Cardiac muscle cell (in vitro differentiated cells and primary cell): Measurements from ENCODE around the gene TM4SF1. TPM values are rescaled to one million over a fixed set of nuclear protein-coding genes. Genes with fewer than 3 reads are reported as not detected.
A peak's percentile ranks its signal among the peaks of the same experiment; 100 is the strongest.

Source experiments
- DNase-seq, 2 donors: peaks; one replicate each; pipeline versions ENCODE4 v3.0.0 to v3.0.0-alpha.2; 2010 to 2017; ENCODE audit warnings: low read depth in 1 of 2, low spot score in 1 of 2
- H3K27ac ChIP-seq: fragments of 200-600 bp; sonication (generic); 2 replicates; pipeline ENCODE4 v1.5.1; 2016
- H3K27me3 ChIP-seq: fragments of 200-600 bp; sonication (generic); 2 replicates; pipeline ENCODE4 v1.6.0; 2016; ENCODE audit warnings: control low read depth
- H3K36me3 ChIP-seq: fragments of 200-600 bp; sonication (generic); 2 replicates; pipeline ENCODE4 v1.5.1; 2016; ENCODE audit warnings: control low read depth
- H3K4me1 ChIP-seq: fragments of 200-600 bp; sonication (generic); 2 replicates; pipeline ENCODE4 v1.8.1; 2017; ENCODE audit warnings: low read depth, mild to moderate bottlenecking, mixed run types
- H3K4me3 ChIP-seq: fragments of 200-600 bp; sonication (generic); 2 replicates; pipeline ENCODE4 v1.5.1; 2016; ENCODE audit warnings: mild to moderate bottlenecking
- H3K9me3 ChIP-seq: fragments of 200-600 bp; sonication (generic); 2 replicates; pipeline ENCODE4 v1.5.1; 2017; ENCODE audit warnings: low read depth, mild to moderate bottlenecking, control low read depth
- polyA plus RNA-seq: library from polyadenylated mRNA; unstranded; fragments of >200 nt; fragmentation: Nextera tagmentation; extraction: Ambion mirVana; gene quantifications from 2 replicates; pipeline ENCODE4 v1.2.1, GENCODE V29; 2016
- total RNA-seq: library from RNA; depleted of rRNA; stranded (reverse); fragments of >200 nt; gene quantifications from 2 replicates; pipeline ENCODE4 v1.2.3, GENCODE V29; 2016
- TF ChIP-seq, protein P1 (sequence below): IDR thresholded peaks from 2 replicates; pipeline ENCODE4 v1.5.1; 2012; ENCODE audit warnings: low read depth, mild to moderate bottlenecking, low read length

The TM4SF1 gene
- total and polyA plus RNA-seq, 2 experiments from 2014 or later, result 0.80 to 1.7 TPM

GRCh38 chr3:149373235-149374125 is 4.0 kb downstream of the TM4SF1 start:
- Histone ChIP-seq H3K4me1 (no peaks in the 10 kb centered on the region), H3K36me3 (no peaks in the 10 kb centered on the region), H3K27me3 (no peaks in the 10 kb centered on the region), H3K27ac (no peak overlapping the region), H3K9me3 (no peaks in the 10 kb centered on the region), H3K4me3 (no peak overlapping the region)
- TF ChIP-seq, protein P1, sequence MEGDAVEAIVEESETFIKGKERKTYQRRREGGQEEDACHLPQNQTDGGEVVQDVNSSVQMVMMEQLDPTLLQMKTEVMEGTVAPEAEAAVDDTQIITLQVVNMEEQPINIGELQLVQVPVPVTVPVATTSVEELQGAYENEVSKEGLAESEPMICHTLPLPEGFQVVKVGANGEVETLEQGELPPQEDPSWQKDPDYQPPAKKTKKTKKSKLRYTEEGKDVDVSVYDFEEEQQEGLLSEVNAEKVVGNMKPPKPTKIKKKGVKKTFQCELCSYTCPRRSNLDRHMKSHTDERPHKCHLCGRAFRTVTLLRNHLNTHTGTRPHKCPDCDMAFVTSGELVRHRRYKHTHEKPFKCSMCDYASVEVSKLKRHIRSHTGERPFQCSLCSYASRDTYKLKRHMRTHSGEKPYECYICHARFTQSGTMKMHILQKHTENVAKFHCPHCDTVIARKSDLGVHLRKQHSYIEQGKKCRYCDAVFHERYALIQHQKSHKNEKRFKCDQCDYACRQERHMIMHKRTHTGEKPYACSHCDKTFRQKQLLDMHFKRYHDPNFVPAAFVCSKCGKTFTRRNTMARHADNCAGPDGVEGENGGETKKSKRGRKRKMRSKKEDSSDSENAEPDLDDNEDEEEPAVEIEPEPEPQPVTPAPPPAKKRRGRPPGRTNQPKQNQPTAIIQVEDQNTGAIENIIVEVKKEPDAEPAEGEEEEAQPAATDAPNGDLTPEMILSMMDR, result no peak
- DNase-seq, result peak in 1 of 2 donors; percentile 87

DNA sequence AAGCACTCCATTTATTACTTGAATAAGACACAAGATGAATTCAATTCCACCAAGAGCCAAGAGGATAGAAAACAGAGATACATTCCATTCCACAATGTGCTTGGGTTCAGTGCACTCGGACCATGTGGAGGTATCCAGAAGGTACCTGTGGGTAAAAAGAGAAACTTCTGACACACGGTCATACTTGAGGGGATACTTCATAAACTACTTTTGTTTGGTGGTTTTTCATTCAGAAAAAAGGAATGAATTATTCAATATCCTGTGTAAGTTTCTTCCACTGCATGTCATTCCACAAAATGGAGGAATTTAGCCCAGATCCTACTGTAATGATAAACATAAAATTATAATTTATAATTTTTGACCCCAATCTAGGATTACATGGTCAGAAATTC is 5.7 kb downstream of the TM4SF1 start:
- Histone ChIP-seq H3K9me3 (no peaks in the 10 kb centered on the region), H3K4me3 (no peak overlapping the region), H3K27ac (no peak overlapping the region), H3K36me3 (no peaks in the 10 kb centered on the region), H3K27me3 (no peaks in the 10 kb centered on the region), H3K4me1 (no peaks in the 10 kb centered on the region)
- DNase-seq, result peak in 1 of 2 donors; percentile 7
- TF ChIP-seq, protein P1, result no peak

DNA sequence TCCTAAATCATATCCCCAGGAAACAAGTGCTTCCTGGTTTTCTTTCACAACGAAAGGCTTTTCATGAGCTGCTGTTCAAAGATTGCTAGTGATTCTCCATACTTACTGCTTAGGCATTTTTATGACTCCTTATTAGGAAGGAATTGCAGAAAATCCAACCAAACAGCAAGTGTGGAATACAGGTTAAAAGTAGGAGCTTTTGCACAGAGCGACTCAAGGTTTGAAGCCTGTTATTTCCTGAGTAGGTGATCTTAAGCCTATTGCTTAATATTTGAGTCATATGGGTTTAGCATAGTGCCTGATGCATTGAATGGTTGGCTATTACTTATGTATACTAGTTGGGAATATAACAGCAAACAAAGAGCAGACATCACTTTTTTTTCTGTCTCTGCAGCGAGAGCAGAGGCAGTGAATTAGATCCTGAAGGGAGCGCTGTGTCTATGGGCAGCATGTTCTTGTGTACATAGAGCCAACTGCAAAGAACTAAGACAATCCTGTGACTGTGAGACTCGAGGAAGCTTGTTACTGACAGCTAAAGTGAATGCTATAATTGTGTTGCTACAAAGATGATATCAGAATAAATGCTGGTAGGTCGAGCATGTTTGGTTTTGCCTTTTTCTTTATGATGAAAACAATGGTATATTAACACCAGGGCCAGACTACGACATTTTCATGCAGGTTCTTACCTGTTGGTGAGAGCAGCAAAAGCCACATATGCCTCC is 6.3 kb downstream of the TM4SF1 start:
- DNase-seq, result peak in 1 of 2 donors; percentile 58
- H3K27me3 ChIP-seq, result no peaks in the 10 kb centered on the region
- no peaks in the 10 kb centered on the region for H3K36me3 ChIP-seq
- no peak overlapping the region for H3K4me3 ChIP-seq
- no peaks in the 10 kb centered on the region for H3K4me1 ChIP-seq
- TF ChIP-seq, protein P1, result no peak
- H3K9me3 ChIP-seq, result no peaks in the 10 kb centered on the region
- no peak overlapping the region for H3K27ac ChIP-seq

DNA sequence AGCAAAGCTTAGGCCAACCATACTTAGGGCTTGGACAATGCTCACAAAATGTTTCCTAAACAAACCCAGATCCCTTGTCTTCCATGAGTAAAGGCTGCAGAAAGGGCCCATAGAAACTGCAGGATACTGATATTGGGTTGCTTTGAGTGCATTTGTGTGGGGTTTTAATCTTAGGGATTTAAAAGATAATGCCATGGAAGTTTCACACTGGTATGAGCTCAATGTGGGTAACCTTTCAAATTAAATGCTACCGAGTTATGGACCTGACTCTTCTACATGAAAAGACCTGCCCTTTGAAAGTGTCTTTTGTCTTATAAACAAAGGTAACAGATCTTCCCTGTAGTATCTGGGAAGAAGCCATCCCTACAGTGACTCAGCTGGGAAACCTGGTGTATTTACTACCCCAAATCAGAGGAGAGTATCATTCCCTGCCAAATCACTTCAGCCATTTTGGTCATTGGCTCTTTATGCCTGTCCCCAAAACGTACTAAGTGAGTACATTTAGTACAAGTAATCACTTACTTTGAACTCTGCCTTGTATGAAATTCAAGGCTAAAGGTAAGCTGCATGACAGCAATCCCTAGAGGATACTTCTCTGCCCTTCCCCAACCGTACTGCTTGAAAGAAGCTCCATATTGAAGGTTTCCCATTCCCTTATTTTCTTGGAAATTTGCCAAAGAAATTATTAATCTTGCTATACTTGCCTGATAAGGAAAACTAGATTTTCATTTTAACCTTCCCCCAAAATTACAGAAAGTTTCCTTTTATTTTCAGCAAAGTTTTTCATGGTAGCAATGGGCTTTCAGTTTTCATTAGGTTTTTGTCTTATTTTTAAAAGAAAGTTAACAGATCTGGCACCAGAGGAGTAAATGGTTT is 7.2 kb downstream of the TM4SF1 start:
- no peak overlapping the region for H3K27ac ChIP-seq
- H3K36me3 ChIP-seq, result no peaks in the 10 kb centered on the region
- TF ChIP-seq, protein P1, result no peak
- no peaks in the 10 kb centered on the region for H3K4me1 ChIP-seq
- peak in 1 of 2 donors; percentile 19 for DNase-seq
- no peaks in the 10 kb centered on the region for H3K9me3 ChIP-seq
- no peak overlapping the region for H3K4me3 ChIP-seq
- no peaks in the 10 kb centered on the region for H3K27me3 ChIP-seq

DNA sequence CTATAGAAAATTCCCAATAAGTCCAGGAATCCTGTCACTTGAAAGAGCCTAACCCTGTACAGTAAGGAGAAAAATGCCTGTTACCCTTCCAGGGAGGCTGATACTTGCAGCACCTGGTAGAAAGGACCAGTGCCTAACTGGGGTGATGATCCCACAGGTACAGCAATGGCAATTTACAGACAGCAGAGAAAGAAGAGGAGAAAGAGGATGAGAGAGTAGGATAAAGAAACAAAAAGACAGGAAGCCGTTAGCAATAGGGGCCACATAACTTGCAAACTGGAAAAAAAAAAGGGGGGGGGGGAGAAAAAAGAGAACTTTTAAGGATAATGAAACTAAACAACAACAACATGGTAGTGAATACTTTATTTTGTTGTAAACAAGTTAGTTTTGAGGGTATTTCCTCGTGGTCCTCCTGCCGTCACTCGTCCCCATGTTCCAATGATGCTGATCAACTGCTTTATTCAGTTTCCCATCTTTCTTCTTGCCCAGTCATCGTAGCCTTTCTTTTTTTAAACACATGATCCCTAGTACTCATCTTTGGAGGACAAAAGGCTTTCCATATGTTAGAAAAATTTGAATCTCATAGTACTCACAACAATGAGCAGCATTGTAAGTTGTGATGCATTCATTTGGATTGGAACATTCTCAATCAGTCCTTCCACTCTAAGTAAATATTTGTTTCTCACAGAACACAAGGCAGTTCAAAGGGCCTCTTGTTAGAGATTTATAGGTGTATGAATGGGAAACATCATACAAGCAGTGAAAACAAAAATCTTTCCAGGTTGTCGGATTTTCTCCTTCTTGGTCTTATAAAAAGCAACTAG is 8.6 kb downstream of the TM4SF1 start:
- peak in 1 of 2 donors; percentile 8 for DNase-seq
- no peaks in the 10 kb centered on the region for H3K36me3 ChIP-seq
- no peak overlapping the region for H3K27ac ChIP-seq
- no peaks in the 10 kb centered on the region for H3K4me1 ChIP-seq
- TF ChIP-seq, protein P1, result no peak
- H3K4me3 ChIP-seq, result no peak overlapping the region
- H3K27me3 ChIP-seq, result no peaks in the 10 kb centered on the region
- no peaks in the 10 kb centered on the region for H3K9me3 ChIP-seq
